ENCODE data around the gene ERCC4.

DNA sequence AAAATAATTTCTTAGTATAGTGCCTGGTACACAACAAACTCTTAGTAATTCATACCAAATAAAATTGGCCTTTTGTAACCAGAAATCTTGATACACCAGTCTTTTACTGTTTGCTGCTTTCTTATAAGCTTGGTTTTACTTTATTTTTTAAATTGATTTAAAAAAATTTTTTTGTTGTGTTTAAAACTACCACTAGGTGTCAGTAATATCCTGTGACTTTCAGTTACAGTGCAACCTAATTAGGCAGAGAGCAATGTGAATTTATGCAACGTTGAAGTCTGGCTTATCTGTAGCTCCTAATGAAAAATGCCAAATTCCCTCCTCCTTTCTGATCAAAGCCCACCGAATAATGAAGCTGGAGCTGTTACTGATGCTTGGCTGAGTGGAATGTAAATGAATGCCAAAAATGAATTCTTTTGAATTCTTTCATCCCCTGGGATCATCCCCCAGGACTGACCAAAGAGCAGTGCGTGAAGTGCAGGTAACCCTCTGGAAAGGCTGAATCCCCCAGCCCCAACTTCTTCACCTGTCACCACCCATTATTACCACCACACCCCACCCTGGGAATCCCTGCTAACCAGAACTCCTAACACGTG is 3.8 kb downstream of the ERCC4 start:
- TF ChIP-seq, protein P1, sequence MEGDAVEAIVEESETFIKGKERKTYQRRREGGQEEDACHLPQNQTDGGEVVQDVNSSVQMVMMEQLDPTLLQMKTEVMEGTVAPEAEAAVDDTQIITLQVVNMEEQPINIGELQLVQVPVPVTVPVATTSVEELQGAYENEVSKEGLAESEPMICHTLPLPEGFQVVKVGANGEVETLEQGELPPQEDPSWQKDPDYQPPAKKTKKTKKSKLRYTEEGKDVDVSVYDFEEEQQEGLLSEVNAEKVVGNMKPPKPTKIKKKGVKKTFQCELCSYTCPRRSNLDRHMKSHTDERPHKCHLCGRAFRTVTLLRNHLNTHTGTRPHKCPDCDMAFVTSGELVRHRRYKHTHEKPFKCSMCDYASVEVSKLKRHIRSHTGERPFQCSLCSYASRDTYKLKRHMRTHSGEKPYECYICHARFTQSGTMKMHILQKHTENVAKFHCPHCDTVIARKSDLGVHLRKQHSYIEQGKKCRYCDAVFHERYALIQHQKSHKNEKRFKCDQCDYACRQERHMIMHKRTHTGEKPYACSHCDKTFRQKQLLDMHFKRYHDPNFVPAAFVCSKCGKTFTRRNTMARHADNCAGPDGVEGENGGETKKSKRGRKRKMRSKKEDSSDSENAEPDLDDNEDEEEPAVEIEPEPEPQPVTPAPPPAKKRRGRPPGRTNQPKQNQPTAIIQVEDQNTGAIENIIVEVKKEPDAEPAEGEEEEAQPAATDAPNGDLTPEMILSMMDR (IDR thresholded peaks at IDR 0.05; ENCODE audit: low read depth, low read length), result no peak
- TF ChIP-seq, protein P2, sequence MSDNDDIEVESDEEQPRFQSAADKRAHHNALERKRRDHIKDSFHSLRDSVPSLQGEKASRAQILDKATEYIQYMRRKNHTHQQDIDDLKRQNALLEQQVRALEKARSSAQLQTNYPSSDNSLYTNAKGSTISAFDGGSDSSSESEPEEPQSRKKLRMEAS (IDR thresholded peaks at IDR 0.05; ENCODE audit: low read depth, low read length), result no peak
